Glutamatergic neuron (in vitro differentiated cells): Measurements from ENCODE around the gene FAM187B. TPM values are rescaled to one million over a fixed set of nuclear protein-coding genes. Genes with fewer than 3 reads are reported as not detected.
A peak's percentile ranks its signal among the peaks of the same experiment; 100 is the strongest.

Experiments
- DNase-seq: peaks from one replicate; pipeline ENCODE4 v3.0.0; 2022
- H3K27ac Mint-ChIP-seq: one replicate; pipeline ENCODE4 v1.8.0; 2020; ENCODE audit warnings: mild to moderate bottlenecking, mixed read lengths, inconsistent platforms; ENCODE audit not compliant: unreplicated experiment
- H3K27me3 Mint-ChIP-seq: one replicate; pipeline ENCODE4 v1.8.0; 2020; ENCODE audit warnings: mild to moderate bottlenecking, moderate library complexity, mixed read lengths, inconsistent platforms; ENCODE audit not compliant: unreplicated experiment
- H3K36me3 Mint-ChIP-seq: one replicate; pipeline ENCODE4 v1.8.0; 2020; ENCODE audit warnings: mild to moderate bottlenecking, mixed read lengths, inconsistent platforms; ENCODE audit not compliant: unreplicated experiment
- H3K4me1 Mint-ChIP-seq: one replicate; pipeline ENCODE4 v1.8.0; 2020; ENCODE audit warnings: mild to moderate bottlenecking, low read depth, mixed read lengths, inconsistent platforms; ENCODE audit not compliant: unreplicated experiment
- H3K4me3 Mint-ChIP-seq: one replicate; pipeline ENCODE4 v1.8.0; 2020; ENCODE audit warnings: mild to moderate bottlenecking, mixed read lengths, inconsistent platforms; ENCODE audit not compliant: unreplicated experiment
- H3K9me3 Mint-ChIP-seq: one replicate; pipeline ENCODE4 v1.8.0; 2020; ENCODE audit warnings: mild to moderate bottlenecking, moderate library complexity, mixed read lengths, inconsistent platforms; ENCODE audit not compliant: unreplicated experiment
- CTCF ChIP-seq: fragments of 200-600 bp; sonication (generic); IDR thresholded peaks from one replicate; pipeline ENCODE4 v1.5.0; 2021; ENCODE audit not compliant: partially characterized antibody, unreplicated experiment
- total RNA-seq: library from RNA; stranded (reverse); fragmentation: NEBNext Ultra II Directional; extraction: Animal tissue kit (Norgen Biotek cat#: 25700); gene quantifications from one replicate; pipeline ENCODE4 v1.2.1, GENCODE V29; 2021; ENCODE audit not compliant: unreplicated experiment

FAM187B gene
- total RNA-seq, 1 donor from 2014 or later: not detected

DNA sequence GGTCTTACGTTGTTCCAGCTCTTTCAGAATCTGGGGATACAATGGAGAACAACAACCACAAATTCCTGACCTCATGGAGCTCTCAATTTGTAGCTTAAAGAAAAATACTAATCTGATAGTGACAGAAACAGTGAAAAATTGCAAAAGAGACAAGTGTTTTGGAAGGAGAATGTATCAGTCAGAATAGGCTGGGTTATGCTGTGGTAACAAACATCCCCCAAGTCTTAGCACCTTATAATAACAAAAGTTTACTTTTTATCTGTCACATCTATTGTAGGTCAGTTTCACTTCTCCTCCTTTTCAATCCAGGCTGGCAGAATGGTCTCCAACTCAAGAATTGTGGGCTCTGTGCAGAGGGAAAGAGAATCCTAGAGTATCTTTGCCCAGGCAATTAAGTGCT lies 9.5 kb downstream of the FAM187B start:
- Mint-ChIP-seq H3K27me3 (no peaks in the 10 kb centered on the region), H3K36me3 (no peaks in the 10 kb centered on the region), H3K4me3 (peak overlapping the region; percentile 11), H3K27ac (no peak overlapping the region), H3K9me3 (peaks cover 4% of the 10 kb centered on the region), H3K4me1 (no peaks in the 10 kb centered on the region)
- TF ChIP-seq CTCF: no peak
- no peak for DNase-seq

DNA sequence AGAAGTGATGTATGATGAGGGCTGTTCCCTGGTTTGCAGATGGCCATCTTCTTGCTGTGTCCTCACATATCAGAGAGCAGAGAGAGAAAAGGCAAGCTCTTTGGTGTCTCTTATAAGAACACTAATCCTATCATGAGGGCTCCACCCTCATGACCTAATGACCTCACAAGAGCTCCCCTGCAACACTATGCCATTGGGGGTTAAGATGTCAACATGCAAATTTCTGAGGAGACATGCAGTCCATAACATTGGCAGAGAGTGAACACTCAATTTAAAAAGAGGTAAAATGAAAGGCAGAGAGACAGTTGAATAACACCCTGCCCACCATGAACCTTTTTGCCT lies 10.9 kb downstream of the FAM187B start:
- Mint-ChIP-seq H3K9me3 (peaks cover 4% of the 10 kb centered on the region), H3K4me1 (no peaks in the 10 kb centered on the region), H3K27me3 (no peaks in the 10 kb centered on the region), H3K4me3 (no peak overlapping the region), H3K36me3 (no peaks in the 10 kb centered on the region), H3K27ac (no peak overlapping the region)
- TF ChIP-seq CTCF: no peak
- no peak for DNase-seq

GRCh38 chr19:35216833-35217648 lies 11.5 kb downstream of the FAM187B start:
- Mint-ChIP-seq H3K9me3 (peaks cover 6% of the 10 kb centered on the region), H3K4me1 (no peaks in the 10 kb centered on the region), H3K36me3 (no peaks in the 10 kb centered on the region), H3K4me3 (no peak overlapping the region), H3K27ac (no peak overlapping the region), H3K27me3 (no peaks in the 10 kb centered on the region)
- TF ChIP-seq CTCF: no peak
- DNase-seq: no peak

GRCh38 chr19:35216016-35216832 lies 12.3 kb downstream of the FAM187B start:
- Mint-ChIP-seq H3K4me1 (no peaks in the 10 kb centered on the region), H3K27ac (no peak overlapping the region), H3K27me3 (no peaks in the 10 kb centered on the region)

More at GRCh38 chr19:35216016-35216832, 12.3 kb downstream of the FAM187B start:
- no peak for DNase-seq
- Mint-ChIP-seq H3K4me3 (no peak overlapping the region), H3K9me3 (peaks cover 6% of the 10 kb centered on the region), H3K36me3 (no peaks in the 10 kb centered on the region)
- no peak for TF ChIP-seq CTCF
